ENCODE data around the gene GALNT16. TPM values are rescaled to one million over a fixed set of nuclear protein-coding genes. Genes with fewer than 3 reads are reported as not detected.
A peak's percentile ranks its signal among the peaks of the same experiment; 100 is the strongest.
"Not testable (repeated sequence)": the region's sequence is repeated elsewhere in the genome, so short reads cannot be mapped to it uniquely, and the experiment has no call there.

Gene GALNT16
- 3.8 and 8.6 TPM in 2 replicates for total RNA-seq (2014; rRNA removed; shearing (Covaris generic); ENCODE audit: low replicate concordance)

DNA sequence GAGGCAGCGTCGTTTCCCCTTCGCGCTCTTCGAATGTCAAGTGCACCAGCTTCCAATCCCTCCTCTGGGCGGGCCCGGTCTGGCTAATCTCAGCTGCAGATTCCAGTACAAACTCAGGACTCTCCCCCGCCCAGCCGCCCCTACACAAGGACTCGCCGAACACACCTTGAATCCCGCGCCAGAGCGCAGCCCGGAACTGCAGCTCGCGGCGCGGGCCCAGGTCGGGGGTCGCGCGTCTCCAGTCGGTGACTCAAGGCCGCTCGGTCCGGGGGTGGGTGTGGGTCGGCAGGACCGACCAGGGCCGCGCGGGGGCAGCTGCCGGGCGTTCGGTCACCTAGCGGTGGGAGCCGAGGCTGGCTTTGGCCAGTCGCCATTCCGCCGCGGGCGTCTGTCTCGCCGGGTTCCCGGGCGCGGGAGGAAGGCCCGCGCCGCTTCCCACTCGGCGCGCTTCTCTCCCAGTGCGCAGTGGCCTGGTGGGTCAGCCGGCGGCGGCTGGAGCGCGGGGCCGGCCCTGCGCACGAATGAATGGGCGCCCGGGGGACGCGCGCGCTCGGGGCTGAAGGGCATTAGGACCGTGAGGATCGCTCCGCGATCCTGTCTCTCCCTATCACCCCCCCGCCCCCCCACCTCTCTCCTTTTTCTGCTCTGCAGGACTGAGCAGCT lies at the start of gene GALNT16:
Gene GALNT16 (plus strand): TSS at position 632 of the 663 bp plus-strand sequence. CDS start 133 bp downstream, outside the sequence.
- H3K36me3 ChIP-seq, result no peaks in the 10 kb centered on the region
- peak; percentile 36 for DNase-seq
- H3K9me3 ChIP-seq, result no peaks in the 10 kb centered on the region
- H3K27me3 ChIP-seq, result no peaks in the 10 kb centered on the region
- H3K4me3 ChIP-seq, result peak within 1 kb of the TSS; percentile 53

DNA sequence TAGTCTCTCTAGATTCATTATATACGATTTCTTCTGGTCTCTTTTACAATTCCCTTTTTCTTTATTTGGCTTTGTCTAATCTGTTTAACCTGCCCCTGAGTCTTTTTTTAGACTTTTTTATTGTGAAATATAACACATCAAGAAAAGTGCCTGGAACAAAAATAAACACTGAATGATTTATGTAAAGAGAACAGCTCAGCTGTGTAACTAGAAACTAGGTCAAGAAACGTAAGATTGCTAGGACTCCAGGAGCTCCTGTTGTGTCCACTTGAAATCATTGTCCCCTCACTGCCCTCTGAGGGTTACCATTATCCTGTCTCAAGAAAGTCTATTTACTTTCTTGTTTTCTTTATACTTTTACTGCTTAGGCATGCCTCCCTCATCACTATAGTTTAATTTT lies 45.6 kb upstream of the GALNT16 start:
- no peak for DNase-seq

DNA sequence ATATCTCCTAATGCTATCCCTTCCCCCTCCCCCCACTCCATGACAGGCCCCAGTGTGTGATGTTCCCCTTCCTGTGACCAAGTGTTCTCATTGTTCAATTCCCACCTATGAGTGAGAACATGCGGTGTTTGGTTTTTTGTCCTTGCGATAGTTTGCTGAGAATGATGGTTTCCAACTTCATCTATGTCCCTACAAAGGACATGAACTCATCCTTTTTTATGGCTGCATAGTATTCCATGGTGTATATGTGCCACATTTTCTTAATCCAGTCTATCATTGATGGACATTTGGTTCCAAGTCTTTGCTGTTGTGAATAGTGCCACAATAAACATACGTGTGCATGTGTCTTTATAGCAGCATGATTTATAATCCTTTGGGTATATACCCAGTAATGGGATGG lies 42.3 kb upstream of the GALNT16 start:
- H3K36me3 ChIP-seq, DNase-seq, H3K4me3 ChIP-seq, H3K27me3 ChIP-seq, H3K9me3 ChIP-seq: not testable (repeated sequence)

More for the DNA sequence above, 45.6 kb upstream of the GALNT16 start:
- Histone ChIP-seq H3K4me3 (no peak overlapping the region), H3K27me3 (no peaks in the 10 kb centered on the region), H3K9me3 (no peaks in the 10 kb centered on the region), H3K36me3 (no peaks in the 10 kb centered on the region)

DNA sequence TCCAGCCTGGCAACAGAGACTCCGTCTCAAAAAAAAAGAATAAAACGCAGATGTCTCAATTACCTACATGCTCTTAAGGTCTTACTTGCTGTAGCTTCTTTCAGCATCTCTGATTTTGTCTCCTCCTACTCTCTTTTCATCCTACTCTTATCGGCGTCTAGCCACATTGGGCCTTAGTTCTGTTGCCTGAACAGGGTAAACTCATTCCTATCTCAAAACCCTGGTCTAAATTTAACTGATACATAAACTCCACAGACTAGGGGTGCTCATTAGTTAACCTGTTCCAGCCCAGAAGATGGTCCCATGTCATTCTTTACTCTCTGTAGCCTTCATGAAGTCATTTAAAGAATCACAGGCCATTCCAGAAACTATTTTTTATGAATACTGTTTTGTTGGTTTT lies 35.0 kb upstream of the GALNT16 start:
- Histone ChIP-seq H3K4me3 (no peak overlapping the region), H3K27me3 (no peaks in the 10 kb centered on the region), H3K9me3 (no peaks in the 10 kb centered on the region), H3K36me3 (no peaks in the 10 kb centered on the region)
- DNase-seq, result no peak

DNA sequence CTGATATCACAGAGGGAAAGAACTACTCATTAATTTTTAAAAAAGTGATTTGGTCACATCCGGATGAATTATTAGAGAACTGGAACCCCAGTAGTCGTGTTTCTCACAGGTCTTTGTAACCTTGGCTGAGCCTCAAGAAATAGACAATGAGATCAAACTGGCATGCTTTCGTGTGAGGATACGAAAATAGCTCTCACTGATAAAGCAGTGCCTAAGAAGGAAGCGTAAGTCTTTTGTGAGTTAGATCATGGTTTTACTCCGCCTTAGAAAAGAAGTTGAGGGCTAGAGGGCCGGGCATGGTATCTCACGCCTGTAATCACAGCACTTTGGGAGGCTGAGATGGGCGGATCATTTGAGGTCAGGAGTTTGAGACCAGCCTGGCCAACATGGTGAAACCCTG lies 33.8 kb upstream of the GALNT16 start:
- no peak for DNase-seq

DNA sequence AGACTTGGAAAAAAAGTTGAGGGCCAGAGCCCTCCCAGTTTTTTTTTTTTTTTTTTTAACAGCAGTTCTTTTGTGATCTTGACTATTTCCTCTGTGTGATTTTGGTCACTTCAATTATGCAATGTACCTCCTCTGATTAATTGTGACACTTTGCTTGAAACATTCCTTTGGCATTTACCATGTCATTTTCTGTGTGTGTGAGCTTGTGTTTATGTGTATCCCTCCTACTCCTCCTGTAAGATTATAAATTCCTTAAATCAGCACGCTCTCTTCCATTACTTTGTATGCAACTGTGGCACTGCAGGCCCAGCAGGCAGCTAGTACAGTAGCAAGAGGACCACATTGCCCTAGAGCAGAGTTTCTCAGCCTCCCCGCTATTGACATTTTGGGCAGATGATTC lies 33.2 kb upstream of the GALNT16 start:
- no peak overlapping the region for H3K4me3 ChIP-seq
- no peaks in the 10 kb centered on the region for H3K36me3 ChIP-seq
- H3K9me3 ChIP-seq, result no peaks in the 10 kb centered on the region
- no peaks in the 10 kb centered on the region for H3K27me3 ChIP-seq
- DNase-seq, result no peak

More for the DNA sequence above, 33.8 kb upstream of the GALNT16 start:
- Histone ChIP-seq H3K9me3 (no peaks in the 10 kb centered on the region), H3K36me3 (no peaks in the 10 kb centered on the region), H3K4me3 (no peak overlapping the region), H3K27me3 (no peaks in the 10 kb centered on the region)

DNA sequence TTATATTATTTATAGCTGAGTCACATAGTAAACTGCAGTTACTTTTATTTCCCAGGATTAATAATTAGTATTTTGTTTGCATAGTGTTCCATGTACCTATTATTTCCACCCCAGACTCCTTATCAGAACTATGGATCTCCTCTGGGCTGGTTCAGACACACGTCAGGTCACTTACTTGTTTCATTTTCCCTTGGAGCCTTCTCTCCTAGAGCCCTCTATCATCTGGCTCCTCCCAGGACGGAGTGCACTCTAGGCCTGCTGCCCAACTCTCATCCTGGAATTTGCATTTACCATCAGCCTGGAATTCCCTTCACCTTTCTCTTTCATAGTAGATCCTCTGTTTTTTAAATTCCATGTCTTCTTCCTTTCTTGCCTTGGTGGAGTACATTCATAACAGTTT lies 28.5 kb upstream of the GALNT16 start:
- Histone ChIP-seq H3K9me3 (no peaks in the 10 kb centered on the region), H3K36me3 (no peaks in the 10 kb centered on the region; the same call in 1 of the 2 replicates), H3K27me3 (no peaks in the 10 kb centered on the region), H3K4me3 (no peak overlapping the region)
- no peak for DNase-seq

DNA sequence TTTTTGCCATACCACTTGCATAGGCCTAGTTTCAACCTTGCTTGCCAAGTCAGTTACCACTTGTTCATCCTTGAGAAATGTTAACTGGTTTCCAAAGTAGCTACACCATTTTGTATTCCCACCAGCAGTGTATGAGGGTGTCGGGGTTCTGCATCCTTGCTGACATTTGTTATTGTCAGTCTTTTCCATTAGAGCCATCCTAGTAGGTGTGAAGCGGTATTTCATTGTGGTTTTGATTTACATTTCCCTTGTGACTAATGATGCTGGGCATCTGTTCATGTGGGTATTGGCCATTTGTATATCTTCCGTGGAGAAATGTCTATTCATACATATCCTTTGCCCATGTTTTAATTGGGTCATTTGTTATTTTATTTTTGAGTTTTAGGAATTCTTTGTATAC lies 27.6 kb upstream of the GALNT16 start:
- no peaks in the 10 kb centered on the region for H3K9me3 ChIP-seq
- H3K27me3 ChIP-seq, result no peaks in the 10 kb centered on the region
- DNase-seq, result no peak
- H3K36me3 ChIP-seq, result no peaks in the 10 kb centered on the region; the same call in 1 of the 2 replicates
- H3K4me3 ChIP-seq, result no peak overlapping the region

DNA sequence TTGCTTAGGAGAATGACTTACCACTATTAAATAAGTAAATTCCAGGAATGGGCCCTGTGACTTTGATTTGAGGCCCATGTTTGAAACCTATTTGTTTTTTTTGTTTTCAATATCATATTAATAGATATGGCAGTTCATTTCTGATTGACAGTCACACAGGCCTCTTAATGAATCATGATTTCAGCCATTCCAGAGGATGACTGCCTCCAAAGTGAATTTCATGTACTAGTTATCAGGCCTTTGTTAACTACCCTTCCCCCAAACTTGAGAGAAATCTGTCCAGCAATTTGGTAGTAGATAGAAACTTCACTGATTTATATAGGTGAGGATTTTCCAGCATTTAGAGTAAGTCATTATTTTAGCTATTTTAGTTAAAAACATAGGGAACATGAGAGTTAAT lies 25.9 kb upstream of the GALNT16 start:
- no peaks in the 10 kb centered on the region for H3K9me3 ChIP-seq
- H3K4me3 ChIP-seq, result no peak overlapping the region
- H3K36me3 ChIP-seq, result no peaks in the 10 kb centered on the region; the same call in 1 of the 2 replicates
- DNase-seq, result no peak
- H3K27me3 ChIP-seq, result no peaks in the 10 kb centered on the region

DNA sequence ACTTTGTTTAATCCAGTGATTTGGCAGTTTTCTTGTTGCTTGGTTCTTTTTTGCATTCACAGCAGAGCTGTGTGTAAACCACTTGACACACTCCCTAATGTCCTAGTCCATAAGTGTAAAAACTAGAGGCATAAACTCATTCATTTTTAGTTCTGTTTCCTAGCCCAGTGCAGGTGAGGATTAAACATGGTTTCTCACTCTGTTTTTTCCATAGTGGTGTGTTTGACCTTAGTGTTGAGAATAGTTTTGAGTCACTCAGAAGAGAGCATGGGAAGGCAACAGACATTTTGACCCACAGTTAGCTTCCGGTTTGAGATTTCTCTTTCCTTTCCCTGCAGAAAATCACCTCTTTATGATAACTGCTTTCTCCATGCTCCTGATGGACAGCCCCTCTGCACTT lies 24.2 kb upstream of the GALNT16 start:
- Histone ChIP-seq H3K36me3 (no peaks in the 10 kb centered on the region; the same call in 1 of the 2 replicates), H3K9me3 (no peaks in the 10 kb centered on the region)

DNA sequence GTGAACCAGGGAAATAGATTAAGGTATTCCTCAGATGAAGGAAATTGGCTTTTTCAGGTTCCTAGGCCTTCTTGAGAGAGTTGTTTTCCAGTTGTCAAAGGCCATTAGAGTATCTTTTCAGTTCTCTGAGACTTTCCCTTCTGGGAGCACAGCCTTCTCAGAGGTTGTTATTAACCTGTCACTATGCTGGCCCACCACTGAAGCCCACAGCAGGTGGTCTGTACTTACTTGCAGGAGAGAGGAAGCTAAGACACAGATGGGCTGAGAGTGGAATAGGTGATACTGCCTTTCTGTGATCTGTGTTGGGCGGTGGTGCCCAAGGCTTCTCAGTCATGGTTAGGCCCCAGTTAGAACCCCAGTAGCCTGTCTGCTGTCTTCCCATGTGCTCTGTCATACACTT lies 22.8 kb upstream of the GALNT16 start:
- no peak overlapping the region for H3K4me3 ChIP-seq
- no peaks in the 10 kb centered on the region for H3K27me3 ChIP-seq
- no peaks in the 10 kb centered on the region; the same call in 1 of the 2 replicates for H3K36me3 ChIP-seq

More for the DNA sequence above, 24.2 kb upstream of the GALNT16 start:
- DNase-seq, result no peak
- H3K4me3 ChIP-seq, result no peak overlapping the region
- no peaks in the 10 kb centered on the region for H3K27me3 ChIP-seq

DNA sequence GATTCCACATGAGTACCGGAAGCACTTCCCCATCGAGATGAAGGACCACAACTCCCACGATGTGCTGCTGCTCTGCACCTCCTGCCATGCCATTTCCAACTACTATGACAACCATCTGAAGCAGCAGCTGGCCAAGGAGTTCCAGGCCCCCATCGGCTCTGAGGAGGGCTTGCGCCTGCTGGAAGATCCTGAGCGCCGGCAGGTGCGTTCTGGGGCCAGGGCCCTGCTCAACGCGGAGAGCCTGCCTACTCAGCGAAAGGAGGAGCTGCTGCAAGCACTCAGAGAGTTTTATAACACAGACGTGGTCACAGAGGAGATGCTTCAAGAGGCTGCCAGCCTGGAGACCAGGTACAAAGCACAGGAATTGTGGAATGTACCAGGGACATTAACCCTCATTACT lies 22.4 kb upstream of the GALNT16 start:
- no peak for DNase-seq
- Histone ChIP-seq H3K36me3 (no peaks in the 10 kb centered on the region), H3K27me3 (no peaks in the 10 kb centered on the region), H3K9me3 (no peaks in the 10 kb centered on the region), H3K4me3 (no peak overlapping the region)

More for the DNA sequence above, 22.8 kb upstream of the GALNT16 start:
- H3K9me3 ChIP-seq, result no peaks in the 10 kb centered on the region
- no peak for DNase-seq

DNA sequence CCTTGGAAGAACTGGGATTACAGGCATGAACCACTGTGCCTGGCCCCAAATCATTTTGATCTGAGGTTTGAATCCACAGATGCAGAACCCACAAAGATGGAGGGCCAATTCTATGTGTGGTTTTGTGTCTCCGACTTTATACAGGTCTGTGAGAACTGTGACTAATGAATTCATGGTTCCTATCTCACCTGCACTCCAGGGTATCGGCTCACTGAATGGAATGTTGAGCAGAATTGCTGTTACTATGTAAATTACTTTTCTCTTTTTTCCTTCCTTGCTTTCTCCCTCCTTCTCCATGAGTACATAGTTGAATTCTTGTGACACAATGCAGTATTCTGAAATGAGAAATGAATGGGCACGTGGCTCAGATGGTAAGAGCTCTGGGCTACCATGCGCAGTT lies 21.1 kb upstream of the GALNT16 start:
- no peaks in the 10 kb centered on the region for H3K27me3 ChIP-seq
- H3K4me3 ChIP-seq, result no peak overlapping the region
- H3K9me3 ChIP-seq, result no peaks in the 10 kb centered on the region
- no peaks in the 10 kb centered on the region for H3K36me3 ChIP-seq
- DNase-seq, result no peak

DNA sequence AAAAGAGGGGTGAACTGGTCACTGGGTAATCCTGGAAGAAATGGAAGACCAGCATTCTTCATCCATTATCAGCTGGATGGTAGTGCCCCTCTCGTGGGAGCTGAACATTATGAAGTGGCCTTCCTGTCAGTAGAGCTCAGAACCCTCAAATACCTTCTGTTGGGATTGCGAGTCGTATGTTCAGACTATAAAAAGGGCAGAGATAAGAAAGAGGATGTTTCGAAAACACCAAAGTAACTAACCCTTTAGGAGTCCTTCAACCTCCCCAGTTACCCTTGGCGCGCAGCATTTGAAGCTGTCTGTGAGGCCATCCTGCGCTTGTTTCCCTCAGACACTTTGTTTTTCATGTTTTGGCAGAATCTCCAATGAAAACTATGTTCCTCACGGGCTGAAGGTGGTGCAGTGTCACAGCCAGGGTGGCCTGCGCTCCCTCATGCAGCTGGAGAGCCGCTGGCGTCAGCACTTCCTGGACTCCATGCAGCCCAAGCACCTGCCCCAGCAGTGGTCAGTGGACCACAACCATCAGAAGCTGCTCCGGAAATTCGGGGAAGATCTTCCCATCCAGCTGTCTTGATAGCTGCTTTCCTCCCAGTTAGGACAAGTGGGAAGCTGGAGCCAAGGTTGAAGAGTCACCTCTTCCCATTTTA lies 19.3 kb upstream of the GALNT16 start:
- no peaks in the 10 kb centered on the region for H3K27me3 ChIP-seq
- no peak overlapping the region for H3K4me3 ChIP-seq
- H3K36me3 ChIP-seq, result no peaks in the 10 kb centered on the region
- no peaks in the 10 kb centered on the region for H3K9me3 ChIP-seq
- no peak for DNase-seq

DNA sequence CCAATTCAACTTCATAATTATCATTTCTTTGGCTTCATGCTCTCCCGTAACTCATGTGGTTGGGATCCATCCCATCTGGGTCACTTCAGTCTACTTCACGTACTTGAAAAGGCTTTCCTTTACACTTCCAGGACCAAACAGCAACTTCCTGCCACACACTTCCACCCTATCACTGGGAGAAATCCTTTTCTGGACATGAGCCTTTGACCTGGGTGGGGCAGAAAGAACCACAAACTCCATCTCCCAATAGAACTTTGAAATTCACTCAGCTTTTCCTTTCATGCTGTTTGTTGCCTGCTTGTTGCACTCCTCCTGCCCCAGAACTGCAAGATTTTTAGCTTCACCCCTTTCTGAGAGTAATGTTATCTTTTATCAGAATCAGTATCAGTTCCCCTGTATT lies 18.4 kb upstream of the GALNT16 start:
- DNase-seq, result no peak

DNA sequence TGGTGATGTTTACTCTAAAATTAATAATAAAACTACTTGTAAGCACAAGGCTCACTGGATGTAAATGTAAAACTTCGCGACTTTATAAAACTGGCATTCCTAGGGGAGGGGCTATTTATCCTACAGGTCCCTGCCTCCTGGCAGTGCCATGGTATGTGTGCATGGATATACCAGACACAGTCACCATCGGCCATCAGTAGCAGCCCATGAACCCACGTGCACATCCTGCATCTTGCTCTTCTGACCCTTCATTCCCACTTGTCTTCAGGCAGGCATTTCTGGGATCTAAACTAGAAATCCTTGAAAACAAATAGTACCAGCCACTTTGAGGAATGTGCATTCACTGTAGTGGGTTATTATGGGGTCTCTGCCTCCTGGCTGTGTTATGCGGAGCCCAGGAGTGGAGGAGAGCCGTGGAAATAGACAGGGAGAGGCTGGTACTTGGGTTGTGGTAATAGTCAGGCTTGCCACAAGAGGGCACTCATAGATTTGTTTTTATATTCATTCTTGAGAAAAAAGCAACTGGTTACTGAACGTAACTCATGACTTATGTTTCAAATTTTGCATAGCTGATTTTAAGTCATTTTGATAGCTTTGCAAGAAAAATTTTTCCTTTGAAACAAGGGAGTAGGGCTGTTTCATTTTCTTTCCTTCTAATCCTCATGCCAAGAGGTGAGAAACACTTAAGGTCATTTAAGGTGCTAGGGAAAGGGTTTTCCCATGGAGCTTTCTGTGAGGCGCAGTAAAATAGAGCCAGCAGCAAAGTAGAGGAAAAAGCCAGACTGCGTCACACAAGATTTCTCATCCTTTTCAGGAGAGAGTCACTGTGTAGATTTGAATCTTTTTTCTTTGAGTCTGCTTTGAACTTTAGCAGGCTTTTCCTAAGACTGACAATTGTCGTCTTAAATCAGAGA lies 17.4 kb upstream of the GALNT16 start:
- Histone ChIP-seq H3K36me3 (no peaks in the 10 kb centered on the region), H3K4me3 (no peak overlapping the region), H3K27me3 (no peaks in the 10 kb centered on the region), H3K9me3 (no peaks in the 10 kb centered on the region)
- no peak for DNase-seq

More for the DNA sequence above, 18.4 kb upstream of the GALNT16 start:
- Histone ChIP-seq H3K4me3 (no peak overlapping the region), H3K36me3 (no peaks in the 10 kb centered on the region), H3K9me3 (no peaks in the 10 kb centered on the region), H3K27me3 (no peaks in the 10 kb centered on the region)

DNA sequence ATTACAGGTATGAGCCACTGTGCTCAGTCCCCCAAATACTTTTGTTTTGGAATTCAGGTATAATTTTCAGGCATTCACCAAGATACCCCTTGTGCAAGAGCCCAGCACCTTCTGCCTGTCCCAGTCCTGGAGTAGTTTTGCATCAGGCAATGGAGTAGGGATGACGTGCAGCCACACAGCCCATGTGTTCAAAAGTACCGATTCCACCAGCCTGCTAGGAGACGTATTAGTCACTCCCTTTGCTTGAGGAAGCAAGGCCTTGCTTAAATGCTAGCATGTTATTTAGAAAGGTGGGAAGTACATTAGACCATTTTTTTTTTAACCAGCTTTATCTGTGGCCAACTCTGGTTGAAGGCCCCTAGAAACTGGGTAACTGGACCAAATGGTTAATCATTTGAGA lies 15.0 kb upstream of the GALNT16 start:
- no peaks in the 10 kb centered on the region for H3K27me3 ChIP-seq
- H3K9me3 ChIP-seq, result no peaks in the 10 kb centered on the region
- H3K36me3 ChIP-seq, result no peaks in the 10 kb centered on the region
- no peak for DNase-seq
- no peak overlapping the region for H3K4me3 ChIP-seq

Measured in MG63 (cell line).